NOMO-1 (cell line): Measurements from ENCODE around the gene NCBP3.

Experiments used
- DNase-seq, 2 experiments: peaks; one replicate each; lab custom pipeline; 2025; ENCODE audit not compliant: unreplicated experiment in 2 of 2; lab: John Stamatoyannopoulos, UW

Gene NCBP3, protein sequence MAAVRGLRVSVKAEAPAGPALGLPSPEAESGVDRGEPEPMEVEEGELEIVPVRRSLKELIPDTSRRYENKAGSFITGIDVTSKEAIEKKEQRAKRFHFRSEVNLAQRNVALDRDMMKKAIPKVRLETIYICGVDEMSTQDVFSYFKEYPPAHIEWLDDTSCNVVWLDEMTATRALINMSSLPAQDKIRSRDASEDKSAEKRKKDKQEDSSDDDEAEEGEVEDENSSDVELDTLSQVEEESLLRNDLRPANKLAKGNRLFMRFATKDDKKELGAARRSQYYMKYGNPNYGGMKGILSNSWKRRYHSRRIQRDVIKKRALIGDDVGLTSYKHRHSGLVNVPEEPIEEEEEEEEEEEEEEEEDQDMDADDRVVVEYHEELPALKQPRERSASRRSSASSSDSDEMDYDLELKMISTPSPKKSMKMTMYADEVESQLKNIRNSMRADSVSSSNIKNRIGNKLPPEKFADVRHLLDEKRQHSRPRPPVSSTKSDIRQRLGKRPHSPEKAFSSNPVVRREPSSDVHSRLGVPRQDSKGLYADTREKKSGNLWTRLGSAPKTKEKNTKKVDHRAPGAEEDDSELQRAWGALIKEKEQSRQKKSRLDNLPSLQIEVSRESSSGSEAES

DNA sequence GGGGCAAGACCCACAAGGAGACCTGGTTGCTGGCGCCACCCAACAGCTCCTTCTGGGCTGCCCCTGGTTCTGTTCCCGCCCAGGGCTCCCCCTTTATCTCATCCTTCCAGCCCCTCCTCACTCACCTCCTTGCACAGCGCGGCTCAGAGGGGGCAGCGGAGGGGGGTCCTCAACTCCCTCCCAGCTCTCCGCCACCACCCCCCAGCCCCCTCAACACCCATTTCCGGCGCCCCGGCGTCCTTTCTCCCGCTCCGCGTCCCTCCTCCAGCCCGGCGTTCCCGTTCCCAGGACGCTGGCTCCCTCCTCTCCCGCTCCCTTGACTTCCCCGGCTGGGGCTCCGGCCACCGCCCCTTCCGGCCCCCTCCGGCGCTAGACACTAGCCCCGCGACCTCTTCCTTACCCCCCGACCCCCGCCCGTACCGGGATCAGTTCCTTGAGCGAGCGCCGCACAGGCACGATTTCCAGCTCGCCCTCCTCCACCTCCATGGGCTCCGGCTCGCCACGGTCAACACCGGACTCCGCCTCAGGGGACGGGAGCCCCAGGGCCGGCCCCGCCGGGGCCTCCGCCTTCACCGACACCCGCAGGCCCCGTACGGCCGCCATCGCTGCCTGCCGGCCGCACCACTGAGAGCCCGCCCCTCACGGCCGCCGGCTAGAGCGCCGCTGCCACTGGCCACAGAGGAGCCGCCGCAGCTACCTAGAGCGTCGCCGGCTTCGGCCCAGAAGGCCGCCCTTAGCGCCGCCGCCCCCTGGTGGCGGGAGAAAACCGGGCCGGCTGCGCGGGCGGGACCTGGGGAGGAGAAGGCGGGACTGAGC is at the start of gene NCBP3:
TSS of gene NCBP3 (minus strand) at position 626 of the 816 bp plus-strand sequence. CDS start at position 603, 23 bp downstream.
- DNase-seq, result peak; percentile 83 to 95

DNA sequence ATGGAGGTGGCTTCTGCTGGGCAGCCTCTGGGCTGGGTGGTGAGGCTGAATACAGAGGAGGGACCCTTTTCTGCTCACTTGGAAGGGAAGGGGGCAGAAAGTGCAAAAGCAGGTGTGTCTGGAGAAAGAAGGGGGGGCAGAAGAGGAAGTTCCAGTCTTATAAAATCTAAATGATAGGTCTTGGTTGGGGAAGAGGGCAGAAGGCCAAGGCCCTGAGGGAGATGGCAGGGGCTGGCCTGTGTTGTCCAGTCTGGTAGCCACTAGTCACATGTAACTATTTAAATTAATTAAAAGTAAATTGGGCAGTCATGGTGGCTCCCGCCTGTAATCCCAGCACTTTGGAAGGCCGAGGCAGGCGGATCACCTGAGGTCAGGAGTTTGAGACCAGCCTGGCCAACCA is 49.3 kb upstream of the NCBP3 start:
- DNase-seq, result peak in 1 of 2 experiments; percentile 2

DNA sequence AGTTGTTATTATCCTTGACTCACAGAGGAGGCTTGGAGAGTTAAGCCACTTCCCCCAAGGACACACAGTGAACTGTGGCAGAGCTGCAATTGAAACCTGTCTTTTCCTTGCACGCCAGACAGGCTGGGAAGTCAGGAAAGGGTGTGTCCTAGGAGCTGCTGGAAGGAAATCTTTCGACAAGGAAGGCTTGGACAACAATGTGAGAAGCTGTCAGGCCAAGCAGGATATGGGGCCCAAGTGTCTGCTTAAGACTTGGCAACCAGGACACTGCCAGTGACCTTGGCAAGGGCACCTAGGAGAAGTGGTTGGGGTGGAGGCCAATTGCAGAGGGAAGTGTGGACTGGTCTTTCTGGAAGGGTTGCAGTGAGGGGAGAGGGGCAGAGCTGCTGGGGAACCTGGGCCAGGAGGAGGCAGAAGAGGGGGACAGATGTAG is 48.9 kb upstream of the NCBP3 start:
- DNase-seq, result peak; percentile 20 to 45

DNA sequence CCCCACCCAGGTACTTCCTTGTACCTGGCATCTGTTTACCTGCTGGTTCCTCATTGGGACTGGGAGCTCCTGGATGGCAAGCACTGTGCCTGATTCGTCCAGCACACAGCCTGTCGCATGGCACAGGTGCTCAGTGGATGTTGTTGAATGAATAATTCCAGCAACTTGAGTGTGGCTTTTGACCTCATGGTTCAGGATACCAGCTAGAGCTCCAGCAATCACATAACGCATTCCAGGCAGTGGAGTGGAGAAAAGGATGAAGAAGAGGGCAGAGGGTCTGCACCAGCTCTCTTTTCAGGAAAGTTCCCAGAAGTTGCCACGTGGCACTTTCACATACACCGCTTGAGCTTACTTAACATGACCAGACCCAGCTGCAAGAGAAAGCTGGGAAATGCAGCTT is 48.1 kb upstream of the NCBP3 start:
- DNase-seq, result no peak

DNA sequence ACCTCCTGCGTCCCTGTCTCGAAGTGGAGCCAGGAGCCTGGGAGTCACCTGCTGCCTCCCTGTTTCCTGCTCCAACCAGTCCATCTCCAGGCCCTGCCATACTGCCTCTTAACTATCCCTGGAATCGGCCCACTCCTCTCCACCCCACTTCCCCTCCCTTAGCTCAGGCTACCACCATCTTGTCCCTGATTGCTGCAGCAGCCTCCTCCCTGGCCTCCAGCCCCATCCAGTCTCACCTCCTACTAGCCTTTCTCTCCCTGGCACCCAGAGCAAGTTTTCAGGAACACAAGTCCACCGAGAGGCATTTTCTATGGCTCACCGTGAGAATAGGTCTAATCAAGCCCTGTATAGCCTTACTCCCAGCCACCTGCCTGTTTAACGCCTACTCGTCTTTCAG is 47.7 kb upstream of the NCBP3 start:
- no peak for DNase-seq

DNA sequence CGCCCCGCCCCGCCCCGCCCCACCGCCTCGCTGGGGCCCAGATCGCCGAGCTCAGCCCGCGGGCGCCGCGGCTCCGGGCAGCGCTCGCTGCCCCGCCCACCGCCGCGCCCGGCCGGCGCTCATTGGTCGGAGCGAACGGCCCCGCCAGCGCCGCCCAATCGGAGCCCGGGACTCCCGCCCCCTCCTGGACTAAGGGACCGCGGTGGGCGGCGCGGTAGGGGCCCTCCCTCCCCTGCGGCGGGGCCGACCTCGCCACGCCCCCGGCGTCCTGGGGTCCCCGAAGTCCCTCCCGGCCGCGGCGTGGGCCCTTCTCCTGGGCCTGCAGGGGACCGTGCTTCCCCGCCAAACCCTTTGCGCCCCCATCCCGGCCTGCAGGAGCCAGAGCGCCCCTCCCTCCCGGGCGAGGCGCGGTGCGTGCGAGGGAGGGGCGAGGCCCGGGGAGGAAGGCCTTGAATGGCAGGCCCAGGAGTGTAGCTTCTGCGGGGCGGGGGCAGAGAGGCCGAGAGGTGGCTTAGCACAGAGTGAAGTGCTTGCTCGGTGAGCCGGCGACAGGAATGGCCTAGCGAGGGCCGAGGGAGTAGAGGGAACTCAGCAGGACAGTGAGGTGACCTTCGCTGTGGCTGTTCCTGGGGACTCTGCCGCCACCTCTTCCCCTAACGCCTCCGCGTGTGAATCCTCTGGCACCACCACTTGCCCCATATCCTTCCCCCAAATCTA is 47.1 kb upstream of the NCBP3 start, which contains the start of gene CAMKK1:
TSS of gene CAMKK1 (minus strand) at position 51 of the 717 bp plus-strand sequence. CDS start 7,366 bp downstream, outside the sequence.
- DNase-seq, result peak; percentile 88 to 95

DNA sequence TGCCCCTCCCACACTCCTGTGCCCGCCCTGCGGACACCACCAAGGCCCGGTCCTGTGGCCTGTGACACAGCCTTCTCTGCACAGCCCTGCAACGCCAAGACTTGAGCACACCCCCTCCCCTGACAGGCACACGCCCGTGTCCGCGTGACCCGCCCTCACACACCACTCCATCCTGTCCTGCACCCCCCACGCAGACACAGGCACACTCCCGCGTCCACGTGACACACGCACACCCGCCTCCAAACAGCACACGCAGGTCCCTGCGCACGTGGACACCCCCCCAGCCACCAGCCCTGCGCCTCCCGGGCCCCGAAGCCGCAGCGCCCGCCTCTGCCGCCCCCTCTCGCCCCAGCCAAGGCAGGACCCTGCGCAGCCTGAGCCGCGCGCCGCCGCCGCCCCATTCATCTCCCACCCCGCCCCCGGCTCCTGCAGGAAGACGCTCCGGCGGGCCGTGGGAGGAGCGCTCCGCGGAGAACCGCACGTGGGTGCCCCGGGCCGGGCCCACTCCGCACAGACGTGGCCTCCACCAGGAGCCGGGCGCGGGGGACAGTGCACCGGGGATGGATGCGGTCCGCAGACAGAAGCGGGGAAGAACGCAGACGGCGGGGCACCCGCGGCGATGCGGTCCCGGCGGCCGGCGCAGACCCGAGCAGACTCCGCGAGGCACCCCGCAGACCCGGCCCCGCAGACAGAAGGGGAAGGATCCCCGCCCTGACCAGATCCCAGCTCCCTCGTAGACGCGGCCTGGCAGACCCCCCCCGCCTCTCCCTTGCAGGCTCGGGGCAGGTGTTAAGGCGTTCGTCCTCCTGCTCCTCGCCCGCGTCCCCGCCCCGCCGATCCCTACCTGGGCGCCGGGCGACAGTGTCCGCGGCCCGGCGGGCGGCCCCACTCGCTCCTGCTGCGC is 46.3 kb upstream of the NCBP3 start:
- DNase-seq, result peak; percentile 47 to 52

DNA sequence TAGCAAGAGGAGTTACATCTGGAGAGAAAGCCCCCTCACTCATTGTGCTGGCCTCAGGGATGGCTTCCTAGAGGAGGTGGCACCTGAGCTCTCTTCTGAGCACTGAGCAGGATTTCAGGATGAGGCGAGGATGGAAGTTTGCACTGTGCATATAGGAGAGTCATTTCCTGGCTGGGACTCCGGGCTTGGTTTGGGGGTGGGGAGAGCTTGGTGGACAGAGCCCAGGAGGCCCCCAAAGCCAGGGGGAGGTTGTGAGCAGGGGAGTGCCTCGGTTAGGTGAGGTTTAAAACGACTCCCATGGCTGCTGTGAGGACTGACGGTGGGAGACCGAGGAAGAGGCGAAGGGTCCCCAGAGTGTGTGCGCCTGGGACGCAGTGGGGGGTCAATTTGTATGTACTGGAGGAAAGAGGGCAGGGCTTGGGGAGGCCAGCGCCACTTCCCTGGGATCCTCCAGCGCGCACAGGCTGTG is 45.6 kb upstream of the NCBP3 start:
- DNase-seq, result no peak

DNA sequence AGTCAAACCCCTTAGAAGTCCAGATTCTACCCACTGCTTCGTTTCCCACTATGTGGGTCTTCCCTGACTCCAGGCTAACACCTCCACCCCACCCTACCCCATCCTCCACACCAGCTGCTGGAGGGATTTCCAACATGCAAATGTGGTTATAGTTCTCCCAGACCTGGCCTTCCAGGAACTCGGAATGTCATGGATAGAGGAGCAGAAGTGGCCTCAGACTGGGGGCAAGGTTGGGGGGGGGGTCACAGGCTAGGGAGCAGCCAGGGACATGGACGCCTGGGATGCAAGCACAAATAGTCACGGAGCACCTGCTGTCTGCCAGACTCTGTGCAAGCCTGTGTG is 44.8 kb upstream of the NCBP3 start:
- no peak for DNase-seq

DNA sequence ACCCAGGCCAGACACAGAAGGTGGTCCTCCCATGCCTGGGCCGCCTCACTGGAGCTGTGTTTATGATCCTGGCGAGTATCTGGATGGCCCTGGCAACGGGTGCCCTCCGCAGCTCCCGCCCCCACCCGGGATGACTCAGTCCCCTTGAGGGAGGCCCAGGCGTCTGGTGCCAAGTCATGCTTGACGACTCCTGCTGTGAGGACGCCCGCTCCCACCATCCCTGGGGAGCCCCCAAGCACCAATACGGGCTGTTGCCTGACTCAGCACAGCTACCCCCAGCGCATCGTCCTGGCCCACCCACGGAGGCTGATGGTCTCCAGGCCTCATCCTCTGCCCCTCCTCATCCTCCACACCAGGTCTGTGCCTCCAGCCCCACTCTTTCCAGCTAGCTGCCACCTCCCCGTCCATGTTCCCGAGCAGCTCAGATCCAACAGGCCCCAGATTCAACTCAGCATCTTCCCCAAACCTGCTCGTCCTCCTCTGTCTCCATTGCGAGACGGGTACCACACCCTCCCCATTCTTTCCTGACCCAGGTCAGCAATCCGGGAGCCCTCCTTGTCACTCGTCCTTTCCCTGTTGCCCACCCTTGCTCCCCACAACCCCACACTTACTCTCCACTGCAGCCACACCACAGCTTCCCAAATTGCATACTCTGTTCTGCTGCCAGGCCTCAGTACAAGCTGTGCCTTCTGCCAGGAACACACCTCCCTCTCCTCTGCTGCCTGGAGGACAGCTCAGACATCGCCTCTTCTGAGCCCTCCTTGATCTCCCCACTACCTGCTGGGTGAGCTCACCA is 44.2 kb upstream of the NCBP3 start:
- DNase-seq, result no peak

DNA sequence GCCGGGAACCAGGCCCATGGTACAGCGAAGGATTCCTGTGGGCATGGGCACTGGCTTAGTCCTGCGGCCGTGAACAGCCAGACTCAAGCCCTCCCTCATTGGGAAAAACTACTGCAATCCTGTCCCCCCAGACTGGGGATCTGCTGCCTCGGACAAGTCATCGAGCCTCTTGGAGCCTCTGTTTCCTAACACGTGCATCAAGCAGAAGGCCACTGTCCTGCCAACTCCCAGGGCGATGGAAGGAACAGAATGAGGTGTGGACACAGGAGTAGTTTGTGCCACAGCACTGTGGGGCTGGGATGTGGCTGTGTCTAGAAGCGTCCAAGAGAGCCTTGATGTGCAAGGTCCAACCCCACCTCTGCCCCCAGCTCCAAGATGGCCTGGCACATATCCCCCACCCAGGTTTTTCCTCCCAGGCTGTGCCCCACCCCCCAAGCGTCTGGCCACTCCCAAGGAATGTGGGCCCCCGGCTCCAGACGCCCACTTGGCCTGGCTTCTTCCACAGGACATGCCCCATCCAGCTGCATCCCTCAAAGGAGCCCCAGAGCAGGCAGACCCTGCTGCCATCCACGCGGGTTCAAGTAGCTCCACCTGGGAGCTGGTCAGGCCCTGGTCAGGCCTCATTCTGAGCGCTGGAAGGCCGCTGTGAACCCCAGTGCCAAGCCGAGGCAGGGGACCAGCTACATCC is 43.4 kb upstream of the NCBP3 start:
- DNase-seq, result no peak

DNA sequence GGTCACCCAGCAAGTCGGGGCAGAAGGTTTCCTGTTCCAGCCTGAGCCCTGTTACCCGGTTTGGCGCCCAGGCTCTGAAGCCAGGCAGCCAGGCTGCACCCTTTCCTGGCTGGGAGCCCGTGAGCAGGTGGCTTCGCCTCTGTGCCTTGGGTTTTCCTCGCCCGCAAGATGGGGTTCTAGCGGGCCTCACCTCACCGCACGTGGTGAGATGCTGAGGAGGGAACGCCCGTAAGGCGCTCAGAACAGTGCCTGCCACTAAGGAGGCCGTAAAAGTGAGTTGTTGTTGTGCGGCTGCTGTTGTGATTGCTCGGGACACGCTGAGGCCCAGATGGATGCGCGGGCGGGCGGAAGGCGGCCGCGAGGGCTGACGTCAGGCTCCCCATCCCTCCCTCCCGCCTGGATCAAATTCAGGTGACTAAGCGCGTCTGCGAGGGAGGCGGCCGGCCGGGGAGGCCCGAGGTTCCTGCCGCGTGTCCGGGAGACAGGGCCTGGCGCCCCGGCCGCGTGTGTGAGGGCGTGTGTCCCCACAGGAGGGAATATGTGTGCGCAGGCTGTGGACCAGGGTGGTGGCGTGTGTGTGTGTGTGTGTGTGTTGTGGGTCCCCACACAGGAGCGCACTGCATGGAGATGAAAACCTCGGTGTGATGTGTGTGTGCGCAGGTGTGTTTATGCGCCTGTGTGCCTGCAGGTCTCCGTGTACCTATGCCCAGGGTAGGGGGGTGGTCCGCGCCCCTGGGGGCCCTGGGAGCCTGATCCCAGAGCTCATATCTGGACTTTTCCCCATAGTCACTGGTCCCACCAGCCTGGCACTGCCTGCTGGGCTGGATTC is 42.5 kb upstream of the NCBP3 start:
- DNase-seq, result no peak

DNA sequence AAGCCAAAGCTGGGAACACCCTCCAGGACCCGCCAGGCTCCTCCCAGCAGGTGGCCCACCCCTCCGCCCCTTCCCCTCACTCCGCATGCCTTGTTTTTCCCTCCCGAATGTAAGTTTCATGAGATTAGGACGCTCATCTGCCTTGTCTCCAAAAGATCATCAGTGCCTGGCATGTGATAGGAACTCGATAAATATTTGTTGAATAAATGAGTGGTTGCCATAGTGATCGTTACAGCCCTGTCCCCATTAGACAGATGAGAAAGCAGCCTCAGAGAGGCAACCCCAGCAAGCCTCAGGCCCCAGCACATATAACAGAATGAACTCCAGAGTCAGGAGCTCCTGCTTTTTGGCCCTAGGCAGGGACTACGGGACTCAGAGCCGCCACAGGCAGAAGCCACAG is 41.8 kb upstream of the NCBP3 start:
- no peak for DNase-seq

DNA sequence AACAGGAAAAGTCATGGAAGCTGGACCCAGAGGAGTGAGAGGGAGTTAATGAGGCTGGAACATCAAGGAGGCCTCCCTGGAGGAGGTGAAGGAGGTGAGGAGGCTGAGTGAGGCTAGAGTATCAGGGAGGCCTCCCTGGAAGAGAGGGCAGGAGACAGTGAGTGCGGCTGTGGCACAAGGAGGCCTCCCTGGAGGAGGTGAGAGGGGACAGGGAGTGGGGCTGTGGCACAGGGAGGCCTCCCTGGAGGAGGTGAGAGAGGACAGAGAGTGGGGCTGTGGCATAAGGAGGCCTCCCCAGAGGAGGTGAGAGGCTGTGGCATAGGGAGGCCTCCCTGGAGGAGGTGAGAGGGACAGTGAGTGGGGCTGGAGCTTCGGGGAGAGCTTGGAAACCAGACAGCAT is 41.3 kb upstream of the NCBP3 start:
- no peak for DNase-seq

DNA sequence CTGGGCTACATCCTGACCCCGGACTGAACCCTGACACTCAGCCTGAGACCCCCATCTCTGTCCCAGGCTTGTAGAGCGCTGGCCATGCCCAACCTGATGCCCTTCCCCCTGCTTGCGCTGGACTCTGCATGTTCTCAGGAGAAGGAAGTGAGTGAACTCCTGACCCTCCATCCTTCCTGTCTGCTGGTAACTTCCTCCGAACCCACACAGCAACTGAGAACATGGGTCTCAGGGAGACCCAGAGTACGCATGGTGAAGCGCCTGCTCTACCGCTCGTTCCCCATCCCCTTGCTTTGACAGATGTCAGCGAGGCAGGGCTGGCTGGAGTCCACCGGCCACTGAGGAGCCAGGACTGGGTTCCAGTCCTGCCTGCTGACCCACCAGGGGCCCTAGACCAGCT is 40.7 kb upstream of the NCBP3 start:
- peak; percentile 30 to 53 for DNase-seq

DNA sequence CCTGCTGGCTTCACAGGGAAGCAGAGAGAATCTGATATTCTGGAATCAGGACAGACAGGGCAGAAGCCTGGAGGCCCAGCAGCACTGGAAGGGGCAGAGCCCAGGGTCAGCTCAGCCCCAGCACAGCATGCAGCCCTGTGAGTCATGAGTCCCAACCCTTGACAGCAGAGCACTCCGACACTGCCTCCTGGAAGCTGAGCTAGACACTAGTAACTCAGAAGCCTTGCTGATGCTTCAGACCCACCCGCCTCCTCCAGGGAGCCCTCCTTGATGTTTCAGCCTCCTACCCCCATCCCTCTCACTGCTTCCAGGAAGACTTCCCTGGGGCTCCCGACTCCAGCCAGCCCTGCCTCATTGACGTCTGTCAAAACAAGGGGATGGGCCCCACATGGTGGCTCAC is 39.9 kb upstream of the NCBP3 start:
- no peak for DNase-seq

DNA sequence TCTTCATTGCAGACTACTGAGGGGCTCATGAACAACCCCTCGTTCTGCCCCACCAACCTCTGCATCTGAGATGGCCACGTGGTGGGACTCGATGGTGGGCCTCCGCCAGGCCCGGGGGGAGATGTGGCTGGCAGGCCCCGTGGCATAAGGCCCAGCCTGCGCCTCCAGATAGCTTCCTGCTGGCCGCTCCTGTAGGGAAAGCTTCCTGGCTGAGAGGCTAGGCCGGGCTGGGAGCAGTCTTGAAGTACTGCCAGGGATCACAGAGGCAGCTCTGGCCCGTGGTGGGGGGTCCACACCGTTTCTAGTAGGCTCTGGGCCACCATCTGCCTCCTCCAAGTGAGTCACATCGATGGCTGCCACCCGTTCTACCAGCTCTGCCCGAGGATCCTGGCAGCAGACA is 39.2 kb upstream of the NCBP3 start:
- no peak for DNase-seq
